MCF 10A (cell line): Measurements from ENCODE around the gene S100Z. TPM values are rescaled to one million over a fixed set of nuclear protein-coding genes. Genes with fewer than 3 reads are reported as not detected.
"Not testable (repeated sequence)": the region's sequence is repeated elsewhere in the genome, so short reads cannot be mapped to it uniquely, and the experiment has no call there.

Source experiments
- BruUV-seq: library from RNA; stranded (reverse); fragments of 400-500 nt; replicated peaks from 2 replicates; lab custom pipeline; 2021; lab: Mats Ljungman, UMichigan
- CTCF ChIA-PET: fragments of 300-600 bp; sonication (Branson Sonifier 250); formaldehyde crosslinking; extraction: SDS; loops from one replicate; lab custom pipeline; 2021; ENCODE audit warnings: antibody characterized with exemption, inconsistent platforms; lab: Yijun Ruan, JAX
- POLR2A ChIA-PET: fragments of 300-600, 350-650 bp; sonication (Branson Sonifier 250); formaldehyde crosslinking; extraction: SDS; loops from one replicate; lab custom pipeline; 2020; ENCODE audit warnings: antibody characterized with exemption, inconsistent platforms; lab: Yijun Ruan, JAX
- DNase-seq: peaks from one replicate; pipeline ENCODE4 v3.0.0-alpha.2; 2018; ENCODE audit not compliant: unreplicated experiment
- H3K27ac Mint-ChIP-seq: one replicate; pipeline ENCODE4 v1.8.0; 2022; ENCODE audit warnings: mild to moderate bottlenecking, low read depth, mixed read lengths; ENCODE audit not compliant: unreplicated experiment
- H3K27me3 Mint-ChIP-seq: one replicate; pipeline ENCODE4 v1.8.0; 2022; ENCODE audit warnings: mixed read lengths; ENCODE audit not compliant: insufficient read depth, unreplicated experiment
- H3K36me3 Mint-ChIP-seq: one replicate; pipeline ENCODE4 v1.8.0; 2022; ENCODE audit warnings: mild to moderate bottlenecking, moderate library complexity, mixed read lengths; ENCODE audit not compliant: insufficient read depth, unreplicated experiment
- H3K4me1 Mint-ChIP-seq: one replicate; pipeline ENCODE4 v1.8.0; 2022; ENCODE audit warnings: mixed read lengths; ENCODE audit not compliant: insufficient read depth, unreplicated experiment
- H3K4me3 Mint-ChIP-seq: one replicate; pipeline ENCODE4 v1.8.0; 2022; ENCODE audit warnings: mild to moderate bottlenecking, moderate library complexity, mixed read lengths; ENCODE audit not compliant: unreplicated experiment
- H3K9me3 Mint-ChIP-seq: one replicate; pipeline ENCODE4 v1.8.0; 2022; ENCODE audit warnings: mixed read lengths; ENCODE audit not compliant: unreplicated experiment
- CTCF ChIP-seq: fragments of 200-600 bp; IDR thresholded peaks from one replicate; pipeline ENCODE4 v1.8.0; 2022; ENCODE audit warnings: antibody characterized with exemption, mild to moderate bottlenecking; ENCODE audit not compliant: unreplicated experiment
- intact Hi-C: fragments of 100-400 bp; cut with micrococcal nuclease; formaldehyde crosslinking; loops from 2 replicates; pipeline ENCODE4 v1.14.1; 2022
- total RNA-seq: library from RNA; stranded (reverse); gene quantifications from 2 replicates; pipeline ENCODE4 v1.2.3, GENCODE V29; 2022

Gene S100Z
- total RNA-seq, 1 experiment from 2014 or later = not detected

- Mint-ChIP-seq H3K4me1 (peaks cover 26% of the 10 kb centered on the region), H3K27me3 (no peaks in the 10 kb centered on the region), H3K9me3 (no peaks in the 10 kb centered on the region), H3K27ac (peak overlapping the region; percentile 79), H3K4me3 (peak overlapping the region; percentile 91), H3K36me3 (peaks cover 5% of the 10 kb centered on the region)
- intact Hi-C loops = loop anchor here (2.0 to 5.0 kb wide), 2 partner anchors 29 to 43 kb away; no protein-coding TSS in a partner anchor
- no peak for DNase-seq
- ChIA-PET CTCF (interaction anchor here (1.5 to 2.8 kb wide), 3 partner anchors 30 to 671 kb away, joined by 3 to 12 read pairs (median 4); no protein-coding TSS in a partner anchor), POLR2A (interaction anchor here (0.6 to 6.4 kb wide), 15 partner anchors 10 to 672 kb away, joined by 3 to 60 read pairs (median 4); partner anchors contain the start of genes AGGF1 and WDR41)
- no TSS peak for BruUV-seq
- no peak for TF ChIP-seq CTCF
Observed at GRCh38 chr5:76819851-76820525, 29.8 kb upstream of the S100Z start.

GRCh38 chr5:76820526-76820890 lies 29.3 kb upstream of the S100Z start:
- H3K9me3 Mint-ChIP-seq = no peaks in the 10 kb centered on the region
- H3K27me3 Mint-ChIP-seq = no peaks in the 10 kb centered on the region
- H3K4me3 Mint-ChIP-seq = peak overlapping the region; percentile 91
- ChIA-PET POLR2A (interaction anchor here (0.6 to 6.4 kb wide), 11 partner anchors 11 to 1472 kb away, joined by 3 to 60 read pairs (median 4); partner anchors contain the start of genes AGGF1 and WDR41), CTCF (interaction anchor here (0.7 to 2.8 kb wide), 3 partner anchors 29 to 671 kb away, joined by 3 to 12 read pairs (median 3); no protein-coding TSS in a partner anchor)
- TF ChIP-seq CTCF = no peak
- H3K36me3 Mint-ChIP-seq = peaks cover 8% of the 10 kb centered on the region
- no TSS peak for BruUV-seq
- intact Hi-C loops = no loop called here
- peak overlapping the region; percentile 79 for H3K27ac Mint-ChIP-seq
- H3K4me1 Mint-ChIP-seq = peaks cover 23% of the 10 kb centered on the region
- no peak for DNase-seq

- H3K4me3 Mint-ChIP-seq = peak overlapping the region; percentile 91
- peak overlapping the region; percentile 79 for H3K27ac Mint-ChIP-seq
- no peaks in the 10 kb centered on the region for H3K27me3 Mint-ChIP-seq
- DNase-seq = no peak
- intact Hi-C loops = no loop called here
- peaks cover 24% of the 10 kb centered on the region for H3K4me1 Mint-ChIP-seq
- POLR2A ChIA-PET = interaction anchor here (0.6 to 6.4 kb wide), 5 partner anchors 14 to 1471 kb away, joined by 3 to 60 read pairs (median 14); partner anchors contain the start of gene AGGF1
- peaks cover 15% of the 10 kb centered on the region for H3K36me3 Mint-ChIP-seq
- no peaks in the 10 kb centered on the region for H3K9me3 Mint-ChIP-seq
- no TSS peak for BruUV-seq
- TF ChIP-seq CTCF = no peak
- CTCF ChIA-PET = interaction anchor here (0.5 to 0.7 kb wide), 2 partner anchors 28 to 40 kb away, joined by 3 to 4 read pairs; no protein-coding TSS in a partner anchor
Observed at GRCh38 chr5:76821136-76821535, 28.7 kb upstream of the S100Z start.

- intact Hi-C loops, H3K9me3 Mint-ChIP-seq: not testable (repeated sequence)
Observed at GRCh38 chr5:76822105-76822731, 27.6 kb upstream of the S100Z start.

GRCh38 chr5:76826416-76826815 lies 23.4 kb upstream of the S100Z start:
- BruUV-seq, DNase-seq, H3K9me3 Mint-ChIP-seq, intact Hi-C loops, H3K4me3 Mint-ChIP-seq, H3K27me3 Mint-ChIP-seq: not testable (repeated sequence)
- Mint-ChIP-seq H3K4me1 (peaks cover 28% of the 10 kb centered on the region), H3K36me3 (peaks cover 27% of the 10 kb centered on the region), H3K27ac (peak overlapping the region; percentile 14)
- ChIA-PET POLR2A (interaction anchor here (1.1 to 1.4 kb wide), 2 partner anchors 36 to 52 kb away, joined by 4 read pairs; no protein-coding TSS in a partner anchor), CTCF (interaction anchor here (0.6 kb wide), 1 partner anchor 24 kb away, joined by 3 read pairs; no protein-coding TSS in a partner anchor)

More at GRCh38 chr5:76822105-76822731, 27.6 kb upstream of the S100Z start:
- BruUV-seq, DNase-seq, H3K27me3 Mint-ChIP-seq: not testable (repeated sequence)
- H3K36me3 Mint-ChIP-seq = peaks cover 16% of the 10 kb centered on the region
- POLR2A ChIA-PET = interaction anchor here (0.6 to 4.6 kb wide), 3 partner anchors 15 to 1467 kb away, joined by 3 to 42 read pairs (median 3); no protein-coding TSS in a partner anchor
- H3K27ac Mint-ChIP-seq = peak overlapping the region; percentile 56
- CTCF ChIA-PET = interaction anchor here (0.7 kb wide), 1 partner anchor 484 kb away, joined by 3 read pairs; no protein-coding TSS in a partner anchor
- H3K4me3 Mint-ChIP-seq = peak overlapping the region; percentile 5
- H3K4me1 Mint-ChIP-seq = peaks cover 22% of the 10 kb centered on the region
